Loucy (cell line): ENCODE measurements around the gene ABCB6.

Experiments
- CTCF ChIP-seq: fragments of 200-600 bp; sonication (generic); conservative IDR thresholded peaks from 2 replicates; pipeline ENCODE4 v1.5.1; 2014; ENCODE audit warnings: mild to moderate bottlenecking, antibody characterized with exemption, low read length
- EZH2phosphoT487 ChIP-seq: fragments of 200-600 bp; IDR thresholded peaks from 2 replicates; pipeline ENCODE4 v1.6.1; 2018; ENCODE audit warnings: antibody characterized with exemption, mild to moderate bottlenecking, moderate library complexity, borderline replicate concordance

GRCh38 chr2:219252084-219252483 is 33.3 kb upstream of the ABCB6 start:
- TF ChIP-seq CTCF (no peak), EZH2phosphoT487 (no peak)
